Measurements from ENCODE around the gene CARD6.
"Not testable (repeated sequence)": the region's sequence is repeated elsewhere in the genome, so short reads cannot be mapped to it uniquely, and the experiment has no call there.

GRCh38 chr5:40865004-40865403 is 23.8 kb downstream of the CARD6 start:
- TF ChIP-seq POLR2A (IDR thresholded peaks at IDR 0.05; ENCODE audit: low read depth, low read length); POLR2AphosphoS5 (IDR thresholded peaks at IDR 0.05; ENCODE audit: low read depth, low read length); TAF1 (IDR thresholded peaks at IDR 0.05; ENCODE audit: borderline replicate concordance, low read depth, low read length): not testable (repeated sequence)
